ENCODE results near the gene TENM3. TPM values are rescaled to one million over a fixed set of nuclear protein-coding genes. Genes with fewer than 3 reads are reported as not detected.

The TENM3 gene
- total and polyA plus RNA-seq, 2 donors (not counting 3 experiments of a cell fraction or from before 2014, with no cell fraction given), result 3.2 to 6.2 TPM

- no peak overlapping the region for H3K9ac ChIP-seq (replicated peaks; ENCODE audit: extremely low read depth, insufficient read depth, low read length)
- dilution Hi-C loops (cut with MboI; ENCODE audit: extremely low pct_ligation_motif_present, low sequenced_read_pairs), result no loop called here
Observed at GRCh38 chr4:182320092-182320491, 76.9 kb downstream of the TENM3 start.

GRCh38 chr4:182320580-182320979 is 77.4 kb downstream of the TENM3 start:
- TF ChIP-seq, protein P1, sequence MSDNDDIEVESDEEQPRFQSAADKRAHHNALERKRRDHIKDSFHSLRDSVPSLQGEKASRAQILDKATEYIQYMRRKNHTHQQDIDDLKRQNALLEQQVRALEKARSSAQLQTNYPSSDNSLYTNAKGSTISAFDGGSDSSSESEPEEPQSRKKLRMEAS (IDR thresholded peaks at IDR 0.05; ENCODE audit: insufficient read depth, insufficient read length), result no peak
- no peak for TF ChIP-seq JUN (IDR thresholded peaks at IDR 0.05; ENCODE audit: borderline replicate concordance, insufficient read depth, insufficient read length, low read depth)
- no peak for TF ChIP-seq FOS (IDR thresholded peaks at IDR 0.05; ENCODE audit: borderline replicate concordance, insufficient read depth, low read length)
- TF ChIP-seq MYC (IDR thresholded peaks at IDR 0.05; ENCODE audit: low read depth, low read length), result no peak
- no peak for TF ChIP-seq POLR2A (IDR thresholded peaks at IDR 0.05; ENCODE audit: low read depth, low read length)
- TF ChIP-seq CTCF (IDR thresholded peaks at IDR 0.05; ENCODE audit: extremely low read depth in 1 of 2, insufficient read depth in 1 of 2, low read depth in 1 of 2, low read length in 2 of 2), result no peak
- no peak for TF ChIP-seq GATA2 (IDR thresholded peaks at IDR 0.05; ENCODE audit: insufficient read depth, insufficient read length, low read depth, low read length)
- no peak for TF ChIP-seq POLR2AphosphoS5 (IDR thresholded peaks at IDR 0.05; ENCODE audit: insufficient read depth, low read depth, low read length)
- TF ChIP-seq EZH2 (IDR thresholded peaks at IDR 0.05; ENCODE audit: borderline replicate concordance, low read depth, low read length, severe bottlenecking), result no peak
- no peak overlapping the region for H2AFZ ChIP-seq (ENCODE audit: low read depth, low read length)
- no peaks in the 10 kb centered on the region for H3K9me3 ChIP-seq (replicated peaks; ENCODE audit: control insufficient read depth, insufficient read depth, low read length)
- no peaks in the 10 kb centered on the region for H3K9me1 ChIP-seq (replicated peaks; ENCODE audit: control insufficient read depth, extremely low read depth, insufficient read depth, low read length)
- intact Hi-C loops (cut with micrococcal nuclease) (no loop called here), dilution Hi-C loops (cut with MboI; ENCODE audit: extremely low pct_ligation_motif_present, low sequenced_read_pairs) (no loop called here)
- H4K20me1 ChIP-seq (replicated peaks; ENCODE audit: control insufficient read depth, extremely low read depth, insufficient read depth, low read length), result no peaks in the 10 kb centered on the region
- H3K4me2 ChIP-seq (ENCODE audit: insufficient read depth, low read length), result no peak overlapping the region
- DNase-seq (ENCODE audit: low read depth, low spot score) (no peak), FAIRE-seq (no peak)
- no peak overlapping the region for H3K4me3 ChIP-seq (replicated peaks in 1 of 3; ENCODE audit: insufficient read depth in 1 of 3, low read depth in 1 of 3, low read length in 3 of 3)
- no peak overlapping the region for H3K27ac ChIP-seq (ENCODE audit: insufficient read depth, low read depth, low read length)
- no peaks in the 10 kb centered on the region for H3K79me2 ChIP-seq (ENCODE audit: control insufficient read depth, insufficient read depth, low read length)
- H3K27me3 ChIP-seq (ENCODE audit: control insufficient read depth in 2 of 2, insufficient read depth in 2 of 2, low read length in 2 of 2), result no peaks in the 10 kb centered on the region
- H3K9ac ChIP-seq (replicated peaks; ENCODE audit: extremely low read depth, insufficient read depth, low read length), result no peak overlapping the region
- ChIA-PET CTCF (no interaction called here), POLR2A (no interaction called here)
- no peaks in the 10 kb centered on the region for H3K4me1 ChIP-seq (ENCODE audit: control insufficient read depth, extremely low read depth, insufficient read depth, low read length)
- BruUV-seq (replicated peaks), result no TSS peak
- H3K36me3 ChIP-seq (ENCODE audit: control insufficient read depth in 2 of 2, extremely low read depth in 1 of 2, insufficient read depth in 2 of 2, low read length in 2 of 2), result no peaks in the 10 kb centered on the region

More at GRCh38 chr4:182320092-182320491, 76.9 kb downstream of the TENM3 start:
- BruUV-seq (replicated peaks), result no TSS peak
- Histone ChIP-seq H3K27me3 (ENCODE audit: control insufficient read depth in 2 of 2, insufficient read depth in 2 of 2, low read length in 2 of 2) (no peaks in the 10 kb centered on the region), H3K4me2 (ENCODE audit: insufficient read depth, low read length) (no peak overlapping the region), H2AFZ (ENCODE audit: low read depth, low read length) (no peak overlapping the region), H4K20me1 (replicated peaks; ENCODE audit: control insufficient read depth, extremely low read depth, insufficient read depth, low read length) (no peaks in the 10 kb centered on the region), H3K79me2 (ENCODE audit: control insufficient read depth, insufficient read depth, low read length) (no peaks in the 10 kb centered on the region), H3K9me1 (replicated peaks; ENCODE audit: control insufficient read depth, extremely low read depth, insufficient read depth, low read length) (no peaks in the 10 kb centered on the region), H3K27ac (ENCODE audit: insufficient read depth, low read depth, low read length) (no peak overlapping the region), H3K4me1 (ENCODE audit: control insufficient read depth, extremely low read depth, insufficient read depth, low read length) (no peaks in the 10 kb centered on the region), H3K9me3 (replicated peaks; ENCODE audit: control insufficient read depth, insufficient read depth, low read length) (no peaks in the 10 kb centered on the region), H3K4me3 (replicated peaks in 1 of 3; ENCODE audit: insufficient read depth in 1 of 3, low read depth in 1 of 3, low read length in 3 of 3) (no peak overlapping the region), H3K36me3 (ENCODE audit: control insufficient read depth in 2 of 2, extremely low read depth in 1 of 2, insufficient read depth in 2 of 2, low read length in 2 of 2) (no peaks in the 10 kb centered on the region)
- CTCF ChIA-PET, result no interaction called here
- no peak for DNase-seq (ENCODE audit: low read depth, low spot score)
- intact Hi-C loops (cut with micrococcal nuclease), result no loop called here
- TF ChIP-seq EZH2 (IDR thresholded peaks at IDR 0.05; ENCODE audit: borderline replicate concordance, low read depth, low read length, severe bottlenecking), result no peak
- TF ChIP-seq FOS (IDR thresholded peaks at IDR 0.05; ENCODE audit: borderline replicate concordance, insufficient read depth, low read length), result no peak
- TF ChIP-seq MYC (IDR thresholded peaks at IDR 0.05; ENCODE audit: low read depth, low read length), result no peak
- TF ChIP-seq POLR2AphosphoS5 (IDR thresholded peaks at IDR 0.05; ENCODE audit: insufficient read depth, low read depth, low read length), result no peak
- TF ChIP-seq, protein P1 (IDR thresholded peaks at IDR 0.05; ENCODE audit: insufficient read depth, insufficient read length), result no peak
- no peak for TF ChIP-seq GATA2 (IDR thresholded peaks at IDR 0.05; ENCODE audit: insufficient read depth, insufficient read length, low read depth, low read length)
- TF ChIP-seq JUN (IDR thresholded peaks at IDR 0.05; ENCODE audit: borderline replicate concordance, insufficient read depth, insufficient read length, low read depth), result no peak
- FAIRE-seq, result no peak
- POLR2A ChIA-PET, result no interaction called here
